ENCODE data around the gene MYB.

- TF ChIP-seq EZH2phosphoT487 (IDR thresholded peaks at IDR 0.05; ENCODE audit: borderline replicate concordance), result no peak
- TF ChIP-seq POLR2AphosphoS5 (IDR thresholded peaks at IDR 0.05; ENCODE audit: low read depth, low read length), result no peak
Observed at GRCh38 chr6:135148889-135149288, 32.2 kb upstream of the MYB start.
